CD8-positive, alpha-beta memory T cell (primary cell): Measurements from ENCODE around the gene KRTAP5-5. TPM values are rescaled to one million over a fixed set of nuclear protein-coding genes. Genes with fewer than 3 reads are reported as not detected.

Source experiments
- CTCF ChIA-PET: fragments of 350-600 bp; sonication (Branson Sonifier 250); formaldehyde crosslinking; loops from one replicate; lab custom pipeline; 2021; ENCODE audit warnings: antibody characterized with exemption; lab: Charles Lee
- POLR2A ChIA-PET: fragments of 350-600 bp; sonication (Branson Sonifier 250); formaldehyde crosslinking; loops from one replicate; lab custom pipeline; 2021; ENCODE audit warnings: antibody characterized with exemption; lab: Charles Lee
- DNase-seq, 5 donors: peaks; one replicate each; pipeline versions ENCODE4 v3.0.0 to v3.0.0-alpha.2; 2020 to 2022; ENCODE audit warnings: mixed read lengths in 1 of 5
- H3K27ac ChIP-seq: one replicate; pipeline ENCODE4 v1.7.0; 2013; ENCODE audit warnings: low read depth, mild to moderate bottlenecking, low read length, moderate library complexity
- H3K27me3 ChIP-seq: 2 replicates; pipeline ENCODE4 v1.7.0; 2013; ENCODE audit warnings: low read length, mild to moderate bottlenecking; ENCODE audit not compliant: insufficient read depth, poor library complexity, severe bottlenecking
- H3K36me3 ChIP-seq: 2 replicates; pipeline ENCODE4 v1.7.0; 2013; ENCODE audit warnings: mild to moderate bottlenecking, low read length, moderate library complexity; ENCODE audit not compliant: insufficient read depth
- H3K4me1 ChIP-seq: 2 replicates; pipeline ENCODE4 v1.7.0; 2013; ENCODE audit warnings: mild to moderate bottlenecking, low read length, moderate library complexity; ENCODE audit not compliant: insufficient read depth
- H3K4me3 ChIP-seq: 2 replicates; pipeline ENCODE4 v1.7.0; 2013; ENCODE audit warnings: mild to moderate bottlenecking, low read length
- H3K9me3 ChIP-seq: 2 replicates; pipeline ENCODE4 v1.7.0; 2013; ENCODE audit warnings: mild to moderate bottlenecking, low read length
- H3K27ac Mint-ChIP-seq, 8 donors: one replicate each; pipeline ENCODE4 v1.8.0; 2020 to 2021; ENCODE audit warnings: mixed read lengths in 8 of 8, mild to moderate bottlenecking in 6 of 8, inconsistent platforms in 3 of 8, moderate library complexity in 3 of 8
- H3K27me3 Mint-ChIP-seq, 2 donors: one replicate each; pipeline ENCODE4 v1.8.0; 2020 to 2021; ENCODE audit warnings: mixed read lengths in 2 of 2, mild to moderate bottlenecking in 1 of 2, moderate library complexity in 1 of 2
- H3K36me3 Mint-ChIP-seq, 3 donors: one replicate each; pipeline ENCODE4 v1.8.0; 2020 to 2021; ENCODE audit warnings: mixed read lengths in 3 of 3, inconsistent platforms in 1 of 3, mild to moderate bottlenecking in 1 of 3
- H3K4me1 Mint-ChIP-seq, 3 donors: one replicate each; pipeline ENCODE4 v1.8.0; 2020 to 2021; ENCODE audit warnings: mixed read lengths in 3 of 3, inconsistent platforms in 1 of 3, mild to moderate bottlenecking in 1 of 3
- H3K4me3 Mint-ChIP-seq, 7 donors: one replicate each; pipeline ENCODE4 v1.8.0; 2020 to 2021; ENCODE audit warnings: mixed read lengths in 7 of 7, mild to moderate bottlenecking in 6 of 7, moderate library complexity in 4 of 7, inconsistent platforms in 2 of 7
- H3K9me3 Mint-ChIP-seq, 5 donors: one replicate each; pipeline ENCODE4 v1.8.0; 2020 to 2022; ENCODE audit warnings: mixed read lengths in 5 of 5, mild to moderate bottlenecking in 3 of 5, moderate library complexity in 2 of 5, inconsistent platforms in 1 of 5
- polyA plus RNA-seq: library from polyadenylated mRNA; unstranded; fragments of 300-500 nt; fragmentation: Illumina TruSeq; gene quantifications from one replicate; pipeline ENCODE4 v1.2.3, GENCODE V29; 2021
- total RNA-seq, 2 experiments: library from RNA; stranded (reverse); gene quantifications; one replicate each; pipeline ENCODE4 v1.2.3, GENCODE V29; 2021

The KRTAP5-5 gene
- total and polyA plus RNA-seq, 3 experiments from 2014 or later = not detected

GRCh38 chr11:1672613-1673350, 43.2 kb downstream of the KRTAP5-5 start:
- peaks cover 22 to 38% of the 10 kb centered on the region in 2 donors for H3K27me3 Mint-ChIP-seq
- H3K36me3 Mint-ChIP-seq = no peaks in the 10 kb centered on the region
- CTCF ChIA-PET = no interaction called here
- H3K9me3 ChIP-seq = no peaks in the 10 kb centered on the region
- POLR2A ChIA-PET = no interaction called here
- peaks cover 6% of the 10 kb centered on the region for H3K27me3 ChIP-seq
- no peak overlapping the region for H3K27ac Mint-ChIP-seq
- peaks cover 0 to 10% (median 5%) of the 10 kb centered on the region in 3 donors for H3K4me1 Mint-ChIP-seq
- no peak for DNase-seq
- H3K4me3 ChIP-seq = no peak overlapping the region
- H3K4me1 ChIP-seq = no peaks in the 10 kb centered on the region
- H3K4me3 Mint-ChIP-seq = no peak overlapping the region
- no peaks in the 10 kb centered on the region for H3K36me3 ChIP-seq
- H3K9me3 Mint-ChIP-seq = no peaks in the 10 kb centered on the region
- no peak overlapping the region for H3K27ac ChIP-seq

GRCh38 chr11:1673446-1674172, 44.0 kb downstream of the KRTAP5-5 start:
- no peak for DNase-seq
- ChIA-PET POLR2A (no interaction called here), CTCF (no interaction called here)
- no peaks in the 10 kb centered on the region for H3K9me3 ChIP-seq
- no peaks in the 10 kb centered on the region for H3K4me1 ChIP-seq
- H3K27me3 ChIP-seq = peaks cover 6% of the 10 kb centered on the region
- H3K4me3 ChIP-seq = no peak overlapping the region
- Mint-ChIP-seq H3K4me3 (no peak overlapping the region), H3K27ac (no peak overlapping the region), H3K4me1 (peaks cover 0 to 7% (median 5%) of the 10 kb centered on the region in 3 donors), H3K27me3 (peaks cover 15 to 37% of the 10 kb centered on the region in 2 donors), H3K36me3 (no peaks in the 10 kb centered on the region), H3K9me3 (no peaks in the 10 kb centered on the region)
- no peak overlapping the region for H3K27ac ChIP-seq
- no peaks in the 10 kb centered on the region for H3K36me3 ChIP-seq

- no peak overlapping the region for H3K27ac ChIP-seq
- Mint-ChIP-seq H3K9me3 (no peaks in the 10 kb centered on the region), H3K27ac (peak overlapping the region in 1 of 8 donors; percentile 30), H3K36me3 (no peaks in the 10 kb centered on the region), H3K4me1 (peaks cover 0 to 2% (median 0%) of the 10 kb centered on the region in 3 donors), H3K27me3 (peaks cover 10 to 38% of the 10 kb centered on the region in 2 donors), H3K4me3 (no peak overlapping the region)
- no peaks in the 10 kb centered on the region for H3K36me3 ChIP-seq
- POLR2A ChIA-PET = no interaction called here
- H3K9me3 ChIP-seq = no peaks in the 10 kb centered on the region
- H3K4me1 ChIP-seq = no peaks in the 10 kb centered on the region
- H3K4me3 ChIP-seq = no peak overlapping the region
- DNase-seq = no peak
- CTCF ChIA-PET = interaction anchor here (1.0 to 1.6 kb wide), 2 partner anchors 18 to 22 kb away, joined by 3 read pairs; no protein-coding TSS in a partner anchor
- peaks cover 6% of the 10 kb centered on the region for H3K27me3 ChIP-seq
These were observed 44.9 kb downstream of the KRTAP5-5 start for GRCh38 chr11:1674173-1675131.

GRCh38 chr11:1675536-1676228, 46.1 kb downstream of the KRTAP5-5 start:
- Mint-ChIP-seq H3K27me3 (peaks cover 14 to 38% of the 10 kb centered on the region in 2 donors), H3K4me3 (no peak overlapping the region), H3K36me3 (no peaks in the 10 kb centered on the region), H3K27ac (peak overlapping the region in 1 of 8 donors; percentile 9), H3K4me1 (no peaks in the 10 kb centered on the region), H3K9me3 (no peaks in the 10 kb centered on the region)
- ChIA-PET POLR2A (no interaction called here), CTCF (interaction anchor here (1.6 kb wide), 1 partner anchor 17 kb away, joined by 3 read pairs; no protein-coding TSS in a partner anchor)
- Histone ChIP-seq H3K9me3 (no peaks in the 10 kb centered on the region), H3K27ac (no peak overlapping the region), H3K4me1 (no peaks in the 10 kb centered on the region), H3K4me3 (no peak overlapping the region), H3K36me3 (no peaks in the 10 kb centered on the region), H3K27me3 (peaks cover 6% of the 10 kb centered on the region)
- DNase-seq = no peak

- ChIA-PET CTCF (no interaction called here), POLR2A (no interaction called here)
- H3K36me3 ChIP-seq = no peaks in the 10 kb centered on the region
- no peak overlapping the region for H3K4me3 Mint-ChIP-seq
- peaks cover 14 to 38% of the 10 kb centered on the region in 2 donors for H3K27me3 Mint-ChIP-seq
- H3K4me1 Mint-ChIP-seq = no peaks in the 10 kb centered on the region
- no peaks in the 10 kb centered on the region for H3K9me3 ChIP-seq
- H3K27ac Mint-ChIP-seq = no peak overlapping the region
- DNase-seq = no peak
- peaks cover 6% of the 10 kb centered on the region for H3K27me3 ChIP-seq
- H3K36me3 Mint-ChIP-seq = no peaks in the 10 kb centered on the region
- H3K27ac ChIP-seq = no peak overlapping the region
- no peaks in the 10 kb centered on the region for H3K9me3 Mint-ChIP-seq
- no peaks in the 10 kb centered on the region for H3K4me1 ChIP-seq
- no peak overlapping the region for H3K4me3 ChIP-seq
These were observed 46.7 kb downstream of the KRTAP5-5 start for GRCh38 chr11:1676229-1676740.

- Mint-ChIP-seq H3K9me3 (no peaks in the 10 kb centered on the region), H3K36me3 (no peaks in the 10 kb centered on the region), H3K27me3 (peaks cover 14 to 37% of the 10 kb centered on the region in 2 donors), H3K4me1 (no peaks in the 10 kb centered on the region), H3K4me3 (no peak overlapping the region), H3K27ac (no peak overlapping the region)
- Histone ChIP-seq H3K27ac (no peak overlapping the region), H3K4me3 (no peak overlapping the region), H3K27me3 (peaks cover 5% of the 10 kb centered on the region), H3K9me3 (no peaks in the 10 kb centered on the region), H3K36me3 (no peaks in the 10 kb centered on the region), H3K4me1 (no peaks in the 10 kb centered on the region)
- CTCF ChIA-PET = interaction anchor here (1.7 to 6.2 kb wide), 3 partner anchors 13 to 153 kb away, joined by 4 to 43 read pairs (median 5); no protein-coding TSS in a partner anchor
- DNase-seq = peak in 1 of 5 donors; percentile 30
- POLR2A ChIA-PET = no interaction called here
These were observed 50.3 kb downstream of the KRTAP5-5 start for GRCh38 chr11:1679881-1680280.
